Keratinocyte (primary cell): Measurements from ENCODE around the gene ARNT2.

Experiments used
- EZH2 ChIP-seq: IDR thresholded peaks from one replicate; pipeline ENCODE4 v1.6.1; 2012; ENCODE audit warnings: inconsistent platforms, mild to moderate bottlenecking, low read length, moderate library complexity
- TF ChIP-seq, protein P1 (sequence below), 3 experiments: IDR thresholded peaks in 1 of 3; conservative IDR thresholded peaks in 1 of 3; optimal IDR thresholded peaks in 1 of 3; 2 replicates in 2 of 3; 3 replicates in 1 of 3; pipeline versions ENCODE3 to v1.5.1; 2011; ENCODE audit warnings: low read length in 3 of 3, mild to moderate bottlenecking in 3 of 3, moderate library complexity in 2 of 3, control low read depth in 1 of 3, inconsistent platforms in 1 of 3; ENCODE audit not compliant: insufficient read depth in 2 of 3; ENCODE audit errors: extremely low read depth in 1 of 3

- TF ChIP-seq EZH2, result no peak
- TF ChIP-seq, protein P1, sequence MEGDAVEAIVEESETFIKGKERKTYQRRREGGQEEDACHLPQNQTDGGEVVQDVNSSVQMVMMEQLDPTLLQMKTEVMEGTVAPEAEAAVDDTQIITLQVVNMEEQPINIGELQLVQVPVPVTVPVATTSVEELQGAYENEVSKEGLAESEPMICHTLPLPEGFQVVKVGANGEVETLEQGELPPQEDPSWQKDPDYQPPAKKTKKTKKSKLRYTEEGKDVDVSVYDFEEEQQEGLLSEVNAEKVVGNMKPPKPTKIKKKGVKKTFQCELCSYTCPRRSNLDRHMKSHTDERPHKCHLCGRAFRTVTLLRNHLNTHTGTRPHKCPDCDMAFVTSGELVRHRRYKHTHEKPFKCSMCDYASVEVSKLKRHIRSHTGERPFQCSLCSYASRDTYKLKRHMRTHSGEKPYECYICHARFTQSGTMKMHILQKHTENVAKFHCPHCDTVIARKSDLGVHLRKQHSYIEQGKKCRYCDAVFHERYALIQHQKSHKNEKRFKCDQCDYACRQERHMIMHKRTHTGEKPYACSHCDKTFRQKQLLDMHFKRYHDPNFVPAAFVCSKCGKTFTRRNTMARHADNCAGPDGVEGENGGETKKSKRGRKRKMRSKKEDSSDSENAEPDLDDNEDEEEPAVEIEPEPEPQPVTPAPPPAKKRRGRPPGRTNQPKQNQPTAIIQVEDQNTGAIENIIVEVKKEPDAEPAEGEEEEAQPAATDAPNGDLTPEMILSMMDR (optimal IDR thresholded peaks at IDR 0.05 in 1 of 3, IDR thresholded peaks at IDR 0.05 in 1 of 3, conservative IDR thresholded peaks at IDR 0.05 in 1 of 3; ENCODE audit: extremely low read depth in 1 of 3, insufficient read depth in 2 of 3, low read length in 3 of 3), result no peak
Observed at GRCh38 chr15:80560601-80561400, 156.6 kb downstream of the ARNT2 start.
